Measurements from ENCODE around the gene VSIG10. TPM values are rescaled to one million over a fixed set of nuclear protein-coding genes. Genes with fewer than 3 reads are reported as not detected.
A peak's percentile ranks its signal among the peaks of the same experiment; 100 is the strongest.

The VSIG10 gene
- total RNA-seq, 1 donor from 2014 or later, result 24.6 TPM

- DNase-seq (ENCODE audit: low read depth), result no peak
- TF ChIP-seq CTCF (conservative IDR thresholded peaks at IDR 0.05; ENCODE audit: low read depth, low read length), result no peak
- H3K4me3 ChIP-seq (ENCODE audit: low read depth, low read length), result no peak overlapping the region
Measured at GRCh38 chr12:118020036-118020435, 83.8 kb downstream of the VSIG10 start.

- DNase-seq (ENCODE audit: low read depth), result no peak
- H3K4me3 ChIP-seq (ENCODE audit: low read depth, low read length), result no peak overlapping the region
- no peak for TF ChIP-seq CTCF (conservative IDR thresholded peaks at IDR 0.05; ENCODE audit: low read depth, low read length)
Measured at GRCh38 chr12:118017926-118018325, 85.9 kb downstream of the VSIG10 start.

DNA sequence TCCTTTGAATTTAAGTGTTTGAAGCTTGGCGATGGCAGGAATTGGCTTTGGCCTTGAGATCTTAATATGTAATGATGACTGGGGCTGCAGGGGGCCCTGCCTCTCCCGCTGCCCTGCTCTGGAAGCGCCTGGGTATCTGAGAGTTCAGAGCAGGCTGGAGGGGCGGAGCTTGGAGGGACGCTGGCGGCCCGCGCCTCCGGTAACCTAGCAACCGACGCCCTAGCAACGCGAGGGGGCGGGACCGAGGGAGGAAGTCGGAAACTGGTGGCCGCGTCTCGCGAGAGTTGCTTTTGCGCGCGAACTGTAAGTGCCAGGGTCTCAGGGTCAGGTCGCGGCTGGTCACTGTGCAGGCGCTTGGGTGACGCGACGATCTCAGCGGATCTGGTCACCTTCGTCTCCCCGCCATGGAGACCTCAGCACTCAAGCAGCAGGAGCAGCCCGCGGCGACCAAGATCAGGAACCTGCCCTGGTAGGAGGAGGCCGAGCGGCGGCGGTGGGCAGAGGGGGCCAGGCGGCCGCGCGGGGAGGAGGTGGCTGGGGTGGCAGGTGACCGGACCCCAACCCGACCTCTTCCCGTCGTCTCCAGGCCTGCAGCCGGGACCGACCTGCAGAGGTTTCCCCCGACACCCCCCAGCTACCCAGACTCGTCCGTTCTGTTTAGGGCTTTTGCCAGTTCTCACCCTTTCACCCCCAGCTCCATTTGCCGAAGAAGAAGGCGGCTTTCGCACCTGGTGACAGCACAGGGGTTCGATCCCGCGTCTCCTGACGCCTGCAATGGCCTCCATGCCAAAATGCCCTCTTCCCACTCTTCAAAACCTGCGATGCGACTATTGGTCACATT lies 87.2 kb downstream of the VSIG10 start, which contains the start of gene RFC5:
RFC5 (plus strand) TSS at position 280 of the 841 bp plus-strand sequence; CDS start at position 405, 125 bp downstream.
- DNase-seq (ENCODE audit: low read depth), result peak; percentile 49
- no peak for TF ChIP-seq CTCF (conservative IDR thresholded peaks at IDR 0.05; ENCODE audit: low read depth, low read length)
- H3K4me3 ChIP-seq (ENCODE audit: low read depth, low read length), result peak within 1 kb of the TSS; percentile 93

- no peak for DNase-seq (ENCODE audit: low read depth)
- H3K4me3 ChIP-seq (ENCODE audit: low read depth, low read length), result peak overlapping the region; percentile 93
- no peak for TF ChIP-seq CTCF (conservative IDR thresholded peaks at IDR 0.05; ENCODE audit: low read depth, low read length)
Measured at GRCh38 chr12:118015944-118016343, 87.9 kb downstream of the VSIG10 start.

DNA sequence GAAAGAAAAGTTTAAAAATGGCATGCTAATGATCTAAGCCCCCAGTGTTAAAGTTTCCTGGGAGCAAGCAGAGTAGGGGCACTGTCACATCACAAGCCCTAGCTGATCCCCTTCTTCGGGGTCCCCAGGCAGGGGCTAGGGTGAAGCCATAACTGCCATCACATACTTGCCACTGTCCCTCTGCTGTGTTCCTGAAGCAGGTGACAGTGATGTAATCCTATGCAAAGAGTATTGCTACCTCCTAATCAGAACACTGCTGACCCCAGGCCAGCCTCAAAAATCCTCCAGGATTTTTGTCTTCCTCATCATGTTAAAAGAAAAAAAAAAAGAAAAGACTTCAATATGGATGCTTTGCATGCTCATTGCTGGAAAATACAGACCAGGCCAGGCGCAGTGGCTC lies 88.5 kb downstream of the VSIG10 start:
- no peak for DNase-seq (ENCODE audit: low read depth)
- H3K4me3 ChIP-seq (ENCODE audit: low read depth, low read length), result no peak overlapping the region
- TF ChIP-seq CTCF (conservative IDR thresholded peaks at IDR 0.05; ENCODE audit: low read depth, low read length), result no peak

Other genes with a start within 250 kb of the VSIG10 start
- gene KSR2, start 135.0 kb downstream of the VSIG10 start, total RNA-seq, result 0.29 TPM in 2 replicates
- 31.0 and 62.1 TPM in 2 replicates for gene RFC5, start 87.3 kb downstream of the VSIG10 start, total RNA-seq
- gene WSB2, start 42.8 kb downstream of the VSIG10 start, total RNA-seq, result 79.6 and 129 TPM in 2 replicates
- 445 and 494 TPM in 2 replicates for gene PEBP1, start 32.1 kb upstream of the VSIG10 start, total RNA-seq